T-helper 2 cell treated with Interferon-gamma antibody and Interleukin-4, amounts not matched to agents 100 ng/mL and 5 ng/mL, for 36 hours (primary cell): Measurements from ENCODE around the gene GALNT2. TPM values are rescaled to one million over a fixed set of nuclear protein-coding genes. Genes with fewer than 3 reads are reported as not detected.

Experiments used
- intact Hi-C: fragments of 100-400 bp; cut with micrococcal nuclease; formaldehyde crosslinking; loops from one replicate; pipeline ENCODE4 v1.15.1; 2023
- total RNA-seq: library from RNA; stranded (reverse); gene quantifications from 2 replicates; pipeline ENCODE4 v1.2.3, GENCODE V29; 2022

Gene GALNT2
- total RNA-seq, 1 donor from 2014 or later: 26.6 TPM

DNA sequence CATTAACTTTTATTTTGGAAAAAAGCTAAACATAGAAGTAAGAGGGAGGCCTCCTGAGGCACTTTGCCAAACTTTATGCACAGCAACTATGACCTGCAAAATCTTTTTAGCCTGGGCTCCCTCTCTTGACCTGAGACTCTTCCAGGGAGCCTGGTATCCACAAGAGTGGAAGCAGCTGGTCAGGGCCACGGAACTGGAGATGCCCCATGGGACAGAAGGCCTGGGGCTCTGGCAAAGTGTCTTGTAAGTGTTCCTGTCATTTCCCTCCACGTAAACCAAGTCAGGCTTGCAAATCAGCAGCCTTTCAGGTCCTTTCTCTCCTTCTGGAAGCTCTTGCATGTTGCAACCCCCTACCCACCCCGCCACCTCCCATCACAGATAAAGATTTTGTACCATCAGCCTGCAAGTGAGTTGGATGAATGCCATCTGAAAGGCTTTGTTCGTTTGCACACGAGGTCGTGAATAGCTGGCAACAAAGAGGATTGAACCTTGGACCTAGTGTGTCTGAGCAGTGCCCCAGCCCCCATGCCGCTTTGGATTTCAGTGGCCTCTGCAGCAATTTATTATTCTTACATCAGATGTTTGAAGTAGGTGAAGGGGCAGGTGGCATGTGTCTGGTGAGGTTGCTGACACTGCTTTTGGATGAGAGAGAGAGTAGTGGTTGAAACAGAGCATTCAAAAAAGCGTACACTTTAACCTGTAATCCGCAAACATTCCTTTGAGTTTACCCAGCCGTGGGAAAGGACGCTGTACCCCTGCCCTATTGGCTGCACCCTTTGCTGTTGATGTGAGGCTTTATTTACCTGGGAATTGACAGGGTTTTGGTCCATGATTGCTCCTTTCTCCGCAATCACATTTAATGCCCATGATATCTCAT lies 91.6 kb downstream of the GALNT2 start:
- intact Hi-C loops: no loop called here

DNA sequence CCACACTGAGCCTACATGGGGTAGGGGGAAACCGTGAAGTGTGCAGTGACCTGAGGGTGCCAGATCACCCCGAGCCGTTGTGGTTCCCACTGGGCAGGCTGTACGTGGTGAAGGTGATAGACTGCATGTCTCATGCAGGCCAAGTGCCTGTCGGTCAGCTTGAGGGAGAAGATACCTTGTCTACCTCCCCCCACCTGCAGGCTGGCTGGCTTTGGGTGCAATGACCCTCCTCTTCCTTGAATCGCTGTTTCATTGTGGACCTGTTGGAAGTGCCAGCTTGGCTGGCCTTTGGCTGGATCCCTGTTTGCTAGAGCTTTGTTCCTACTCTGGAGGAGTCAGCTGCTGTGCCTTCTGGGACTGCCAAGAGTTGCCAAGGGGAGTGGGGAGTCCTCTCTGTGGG lies 92.5 kb downstream of the GALNT2 start:
- intact Hi-C loops: no loop called here

DNA sequence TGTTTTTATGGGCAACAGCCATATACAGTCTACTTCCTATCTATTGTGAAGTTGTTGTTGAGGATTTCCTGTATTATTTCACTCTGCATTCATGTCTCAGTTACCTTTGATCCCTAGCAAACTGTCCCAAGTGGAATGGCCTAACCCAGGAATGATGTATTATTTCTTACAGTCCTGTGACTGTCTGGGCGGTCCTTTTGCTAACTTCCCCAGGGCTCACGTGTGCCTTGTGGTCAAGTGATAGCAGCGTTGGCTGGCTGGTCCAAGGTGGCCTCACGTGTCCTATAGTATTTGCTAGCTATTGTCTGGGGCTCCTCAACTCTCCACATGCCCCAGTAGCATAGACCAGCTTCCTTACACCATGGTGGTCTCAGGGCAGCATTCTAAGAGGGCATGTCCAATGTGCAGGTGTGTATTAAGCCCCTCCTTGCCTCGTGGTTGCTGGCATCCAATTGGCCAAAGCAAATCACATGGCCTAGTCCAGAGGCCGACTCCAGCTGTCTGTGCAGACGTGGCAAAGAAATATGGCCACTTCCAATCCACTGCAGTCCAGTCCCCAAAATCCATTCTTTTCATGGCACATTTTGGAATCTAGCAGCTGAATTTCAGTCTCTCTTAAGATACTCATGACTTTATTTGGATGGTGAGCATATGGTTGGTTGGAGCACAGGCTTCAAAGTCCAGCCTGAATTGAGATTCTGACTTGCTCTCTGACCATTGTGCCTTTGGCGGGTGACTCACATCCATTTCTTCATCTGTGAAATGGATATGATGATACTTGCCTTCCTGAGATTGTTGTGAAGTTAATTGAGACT lies 94.1 kb downstream of the GALNT2 start:
- intact Hi-C loops: no loop called here

DNA sequence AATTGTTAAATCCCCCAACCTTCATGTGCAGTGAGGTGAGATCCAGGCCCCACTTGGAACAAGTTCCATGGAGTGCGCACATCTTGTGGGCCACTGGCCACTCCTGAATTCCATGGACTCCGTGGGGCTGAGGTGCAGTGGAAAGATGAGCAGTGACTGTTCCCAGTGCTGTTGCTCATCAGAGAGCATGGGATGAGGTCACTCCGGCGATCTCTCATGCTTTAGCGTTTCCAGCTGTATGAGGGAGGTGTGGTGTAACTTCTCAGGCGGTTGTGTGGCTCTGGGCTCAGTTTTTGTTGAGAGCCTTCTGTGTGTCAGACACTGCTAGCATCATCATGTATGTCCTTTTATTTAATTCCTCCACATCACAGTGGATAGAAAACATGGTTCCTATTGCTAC lies 96.2 kb downstream of the GALNT2 start:
- intact Hi-C loops: no loop called here

DNA sequence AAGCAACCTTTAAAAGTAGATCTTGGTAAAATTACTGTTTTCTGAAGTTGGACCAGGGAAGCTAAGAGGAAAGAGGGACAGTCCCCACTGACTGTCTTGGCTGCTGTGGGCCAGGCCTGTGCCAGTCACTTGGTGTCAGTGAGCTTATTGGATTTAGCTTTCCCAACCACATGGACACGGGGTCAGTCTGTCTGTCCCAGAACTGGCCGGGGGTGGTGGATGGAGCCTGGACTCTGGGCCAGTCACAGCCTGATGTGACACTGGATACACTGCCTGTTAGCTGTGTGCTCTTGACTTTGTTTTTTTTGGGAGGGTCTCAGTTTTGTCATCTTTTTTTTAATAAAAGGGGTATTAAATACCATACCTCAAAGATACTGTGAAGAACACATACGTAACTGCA lies 96.7 kb downstream of the GALNT2 start:
- intact Hi-C loops: no loop called here

DNA sequence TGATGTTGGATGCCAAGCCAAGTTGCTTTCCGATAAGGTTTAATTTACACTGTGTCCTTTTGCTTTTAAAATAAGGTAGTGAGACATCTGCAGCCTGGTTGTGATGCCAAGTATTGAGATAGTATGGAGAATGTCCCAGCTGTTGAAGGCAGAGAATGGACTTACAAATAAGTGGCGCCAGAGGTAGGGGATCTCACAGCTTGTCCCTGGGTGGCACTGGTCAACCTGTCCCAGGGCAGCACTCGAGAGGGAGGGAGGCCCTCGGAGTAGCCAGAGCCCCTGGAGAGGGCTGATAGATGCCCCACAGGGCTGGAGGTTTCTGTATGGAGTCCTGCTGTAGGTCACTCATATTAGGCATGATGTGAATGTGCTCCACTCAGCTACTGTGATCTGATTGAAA lies 98.5 kb downstream of the GALNT2 start:
- intact Hi-C loops: loop anchor here (5.0 kb wide), 1 partner anchor 147 kb away; no protein-coding TSS in a partner anchor

DNA sequence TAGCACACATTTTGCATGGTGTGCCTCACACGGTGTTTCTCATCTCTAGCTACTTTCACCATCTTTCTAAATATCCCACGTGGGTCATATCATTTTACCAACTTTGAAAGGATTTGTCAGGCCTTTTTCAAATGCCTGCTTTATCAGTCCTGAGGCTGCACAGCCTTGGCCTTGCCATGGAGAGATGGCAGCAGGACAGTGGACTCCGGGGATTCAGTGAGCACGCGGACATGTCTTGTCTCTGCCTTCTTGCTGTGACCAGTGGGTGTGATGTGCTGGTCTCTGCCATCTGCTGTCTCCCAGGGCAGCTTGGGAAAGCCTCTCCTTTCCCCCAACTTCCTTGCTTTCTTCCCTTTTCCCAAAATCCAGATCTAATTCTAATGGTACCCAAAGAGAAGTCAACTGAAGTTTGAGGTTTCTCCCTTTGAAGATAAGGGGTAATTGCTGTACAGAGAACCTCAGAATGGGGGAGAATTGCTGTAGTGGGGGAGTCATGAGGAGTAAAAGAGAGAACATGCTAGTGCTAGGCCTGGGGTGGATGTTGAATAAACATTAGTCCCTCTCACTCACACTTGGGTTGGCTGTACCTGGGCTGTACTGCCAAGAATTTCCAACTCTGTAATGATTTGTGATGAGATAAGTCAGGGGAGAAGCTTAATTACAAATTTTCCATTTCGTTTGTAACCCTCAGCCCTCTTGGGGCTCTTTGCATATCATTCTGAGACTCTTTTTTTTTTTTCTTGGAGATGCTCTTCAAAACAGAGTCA lies 99.5 kb downstream of the GALNT2 start:
- intact Hi-C loops: loop anchor here (1.0 to 5.0 kb wide), 3 partner anchors 98 to 506 kb away; no protein-coding TSS in a partner anchor

DNA sequence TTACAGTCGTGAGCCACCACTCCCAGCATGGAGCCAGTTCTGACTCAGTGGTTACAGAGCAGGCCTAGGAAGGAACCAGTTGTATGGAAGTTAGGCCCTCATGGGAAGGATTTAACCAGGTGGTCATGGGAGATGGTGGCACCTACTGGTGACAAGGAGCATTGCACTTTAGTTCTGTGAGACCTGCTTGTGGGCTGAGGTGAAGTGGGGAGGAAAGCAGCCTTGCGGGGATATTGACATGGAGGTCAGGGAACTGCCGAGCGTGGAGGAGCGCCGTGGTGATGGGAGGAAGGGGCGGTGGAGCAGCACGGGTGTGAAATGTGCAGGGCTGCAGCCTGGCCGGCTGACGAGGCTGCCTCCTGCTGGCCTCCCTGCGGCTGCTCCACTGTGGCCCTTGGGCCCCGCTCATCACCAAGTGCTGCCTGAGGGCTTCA lies 100.4 kb downstream of the GALNT2 start:
- intact Hi-C loops: loop anchor here (1.0 to 5.0 kb wide), 3 partner anchors 99 to 507 kb away; no protein-coding TSS in a partner anchor

DNA sequence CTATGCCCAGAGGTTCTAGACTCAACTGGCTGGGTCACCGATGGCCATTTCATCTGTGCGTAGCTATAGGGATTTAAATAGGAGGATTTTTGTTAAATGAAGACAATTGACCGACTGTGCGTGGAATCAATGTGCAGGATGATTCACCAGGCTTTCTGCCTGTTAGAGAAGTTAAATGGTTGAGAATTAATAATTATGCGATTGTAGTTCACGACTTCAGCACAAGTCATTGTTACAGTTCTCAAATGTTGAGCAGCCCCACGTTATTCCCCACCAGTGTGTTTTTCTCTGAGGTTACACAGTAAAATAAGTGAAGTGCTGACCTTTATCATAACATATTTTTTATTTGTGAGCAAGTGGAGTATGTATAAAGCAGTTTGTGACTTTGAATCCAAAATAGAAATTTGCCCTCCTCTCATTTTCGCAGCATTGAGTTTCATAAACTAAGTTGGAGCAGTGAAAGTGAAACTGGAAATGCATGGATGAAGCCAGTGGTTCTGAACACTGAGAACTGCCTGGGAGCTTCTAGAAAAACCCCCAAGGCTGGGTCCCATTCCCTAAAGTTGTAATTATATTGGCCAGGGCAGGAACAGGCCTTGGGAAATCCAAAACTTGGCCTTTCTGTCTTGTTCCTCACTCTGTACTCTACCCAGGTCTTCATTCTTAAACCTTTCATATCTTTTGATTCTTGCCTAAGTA lies 102.6 kb downstream of the GALNT2 start:
- intact Hi-C loops: loop anchor here (5.0 kb wide), 1 partner anchor 143 kb away; no protein-coding TSS in a partner anchor

DNA sequence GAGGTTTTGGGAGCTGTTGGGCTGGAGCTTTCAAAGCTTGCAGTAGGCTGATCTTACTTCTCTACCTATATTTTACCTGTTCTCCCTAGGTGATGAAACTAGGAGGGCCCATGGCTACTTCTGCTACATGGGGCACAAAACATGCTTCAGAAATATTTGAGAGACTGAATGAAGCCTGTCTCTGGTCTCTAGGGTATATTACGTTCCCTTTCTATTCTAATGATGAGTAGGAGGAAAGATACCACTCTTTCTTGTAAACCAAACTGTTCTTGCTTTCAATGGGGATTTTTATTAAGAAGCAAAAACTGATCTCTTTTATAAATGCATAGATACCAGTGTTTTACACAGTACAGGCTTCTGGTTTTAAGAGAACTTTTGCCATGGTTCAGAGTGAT lies 103.1 kb downstream of the GALNT2 start:
- intact Hi-C loops: no loop called here

DNA sequence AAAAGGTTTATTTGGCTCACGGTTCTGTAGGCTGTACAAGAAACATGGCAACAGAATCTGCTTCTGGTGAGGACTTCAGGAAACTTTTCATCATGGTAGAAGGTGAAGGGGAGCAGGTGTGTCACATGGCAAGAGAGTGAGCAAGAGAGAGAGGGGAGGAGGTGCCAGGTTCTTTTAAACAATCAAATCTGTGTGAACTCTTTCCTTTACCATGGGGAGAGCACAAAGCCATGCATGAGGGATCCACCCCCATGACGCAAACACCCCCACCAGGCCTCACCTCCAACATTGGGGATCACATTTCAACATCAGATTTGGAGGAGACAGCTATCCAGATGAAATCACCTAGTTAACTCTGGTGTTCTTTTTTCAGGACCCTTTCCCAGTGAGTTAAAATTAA lies 103.6 kb downstream of the GALNT2 start:
- intact Hi-C loops: no loop called here

DNA sequence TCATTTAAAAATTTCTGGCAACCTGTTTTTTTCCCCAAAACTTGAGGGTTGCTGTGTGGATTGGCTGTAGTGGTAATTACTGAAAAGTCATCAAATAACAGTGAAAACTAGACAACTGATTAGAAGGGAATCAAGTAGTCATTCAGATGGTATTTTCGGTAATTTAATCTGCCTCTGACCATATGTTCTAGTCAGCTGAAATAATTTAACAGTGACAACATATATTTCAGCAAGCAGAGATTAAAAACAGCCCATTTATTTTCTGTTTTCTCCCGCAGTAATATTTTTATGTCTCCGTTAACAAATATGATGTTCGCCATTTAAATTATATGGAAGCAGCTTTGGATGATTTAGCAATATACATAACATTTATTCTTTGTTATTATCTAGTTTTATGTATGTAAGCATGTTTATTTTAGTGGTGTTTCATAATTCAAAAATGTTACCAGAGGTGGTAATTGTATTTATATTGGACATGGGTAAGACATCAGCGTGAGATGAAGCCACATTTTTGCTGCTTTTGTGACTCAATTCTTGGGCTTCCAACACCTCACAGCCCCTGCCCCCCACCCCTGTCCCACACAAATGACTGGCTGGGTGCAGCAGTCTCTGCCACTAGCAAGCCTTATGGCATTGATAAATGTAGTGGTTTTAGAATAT lies 104.4 kb downstream of the GALNT2 start:
- intact Hi-C loops: no loop called here

DNA sequence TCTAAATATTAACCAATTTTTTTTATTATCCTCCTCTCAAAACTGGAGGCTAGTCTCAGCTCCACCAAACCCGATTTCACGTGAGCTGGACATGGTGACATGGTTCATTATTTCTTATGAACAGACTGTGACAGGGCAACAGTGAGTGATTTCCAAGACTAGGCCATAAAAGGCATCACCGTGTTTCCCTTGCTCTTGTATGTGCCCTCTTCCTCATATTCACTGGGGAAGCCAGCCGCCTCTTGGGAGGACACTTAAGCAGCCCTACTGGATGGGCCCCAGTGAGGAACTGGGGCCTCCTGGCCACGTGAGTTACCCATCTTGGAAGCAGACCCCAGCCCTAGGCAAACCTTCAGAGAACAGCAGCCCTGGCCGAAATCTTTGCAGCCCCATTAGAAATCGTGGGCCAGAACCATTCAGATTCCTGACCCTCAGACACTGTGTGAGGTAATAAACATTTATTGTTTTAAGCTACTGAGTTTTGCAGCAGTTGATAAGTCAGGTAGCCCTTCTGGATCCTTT lies 105.0 kb downstream of the GALNT2 start:
- intact Hi-C loops: no loop called here

DNA sequence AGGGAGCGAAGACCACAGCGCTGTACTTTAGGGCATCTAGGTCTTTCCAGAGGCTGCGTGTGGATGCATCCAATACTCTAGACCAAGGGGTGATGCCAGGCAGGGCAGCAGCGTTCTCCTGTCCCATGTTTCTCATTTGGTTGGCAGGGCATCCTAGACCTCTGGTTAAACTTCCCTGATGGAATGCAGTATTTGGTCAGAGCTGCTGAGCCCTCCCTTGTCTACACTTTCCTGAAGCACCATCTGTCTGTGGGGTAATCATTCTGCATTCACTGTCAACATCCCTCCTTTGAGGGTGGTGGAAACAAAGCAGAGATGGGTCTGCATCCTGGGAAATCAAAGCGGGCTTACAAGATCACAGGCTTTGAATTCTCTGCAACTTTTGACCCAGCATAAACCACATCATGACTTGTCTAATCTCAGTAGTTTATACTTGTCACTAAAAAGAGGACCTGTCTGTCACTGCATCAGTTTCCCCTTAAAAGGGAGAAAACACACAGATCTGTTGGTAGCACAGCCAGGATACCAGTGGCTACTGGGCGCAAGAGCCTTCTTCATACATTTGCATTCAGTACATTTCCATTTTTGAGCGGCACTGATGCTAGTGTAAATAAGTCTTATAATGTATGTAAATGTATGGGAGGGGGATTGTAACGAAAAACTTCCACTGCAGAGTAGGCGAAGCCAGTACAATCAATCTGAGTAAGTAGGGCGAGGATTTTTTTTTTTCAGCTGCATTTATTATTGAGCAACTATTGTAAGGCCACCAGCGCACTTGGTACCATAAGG lies 106.3 kb downstream of the GALNT2 start:
- intact Hi-C loops: no loop called here

DNA sequence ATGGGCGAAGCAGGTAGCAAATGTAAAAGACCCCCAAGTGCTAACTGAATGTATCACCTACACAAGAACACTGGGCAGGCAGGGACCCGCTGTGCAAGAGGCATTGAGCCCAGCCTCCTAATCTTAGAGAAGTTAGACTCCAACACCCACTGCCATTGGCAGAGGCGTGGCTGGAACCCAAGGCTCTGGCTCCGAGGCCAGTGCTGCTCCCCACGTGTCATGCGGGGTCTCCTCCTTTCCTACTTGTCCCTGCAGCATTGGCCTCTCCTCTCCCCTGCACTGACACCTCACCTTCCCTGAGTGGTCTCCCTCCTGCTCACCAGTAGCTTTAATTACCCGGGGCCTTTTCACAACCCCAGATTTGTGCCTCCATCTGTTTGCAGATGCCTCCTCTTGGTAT lies 107.0 kb downstream of the GALNT2 start:
- intact Hi-C loops: no loop called here

DNA sequence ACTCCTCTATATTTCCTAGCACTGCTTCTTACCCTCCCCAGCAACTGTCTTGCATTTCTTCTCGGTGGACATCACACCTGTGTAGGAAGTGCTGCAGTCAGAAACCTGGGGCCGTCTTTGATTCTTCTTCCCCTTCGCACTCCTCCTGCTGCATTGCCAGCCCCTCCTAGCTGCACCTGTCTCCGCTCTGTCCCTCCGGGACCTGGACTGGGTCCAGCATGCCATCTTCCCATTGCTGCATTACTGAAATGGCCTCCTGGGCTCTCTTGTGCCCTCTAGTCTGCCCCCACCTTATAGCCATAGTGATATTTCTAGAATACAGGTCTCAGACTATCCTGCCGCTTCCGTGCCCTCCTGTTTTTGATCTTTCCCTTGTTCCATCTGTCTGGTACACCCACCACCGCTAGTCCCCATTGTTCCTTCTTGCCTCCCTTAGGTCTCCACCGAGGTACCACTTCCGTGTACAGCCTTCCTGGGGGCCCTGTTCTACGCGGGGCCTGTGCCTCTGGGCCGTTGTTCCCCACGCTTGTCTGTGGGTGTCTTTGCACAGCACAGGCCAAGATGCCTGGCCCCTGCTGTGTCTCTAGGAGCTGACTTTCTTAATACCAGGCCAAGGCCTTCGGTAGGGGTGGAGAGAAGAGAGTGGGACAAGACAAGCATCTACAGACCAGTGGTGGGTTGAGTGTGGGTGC lies 107.6 kb downstream of the GALNT2 start:
- intact Hi-C loops: no loop called here

DNA sequence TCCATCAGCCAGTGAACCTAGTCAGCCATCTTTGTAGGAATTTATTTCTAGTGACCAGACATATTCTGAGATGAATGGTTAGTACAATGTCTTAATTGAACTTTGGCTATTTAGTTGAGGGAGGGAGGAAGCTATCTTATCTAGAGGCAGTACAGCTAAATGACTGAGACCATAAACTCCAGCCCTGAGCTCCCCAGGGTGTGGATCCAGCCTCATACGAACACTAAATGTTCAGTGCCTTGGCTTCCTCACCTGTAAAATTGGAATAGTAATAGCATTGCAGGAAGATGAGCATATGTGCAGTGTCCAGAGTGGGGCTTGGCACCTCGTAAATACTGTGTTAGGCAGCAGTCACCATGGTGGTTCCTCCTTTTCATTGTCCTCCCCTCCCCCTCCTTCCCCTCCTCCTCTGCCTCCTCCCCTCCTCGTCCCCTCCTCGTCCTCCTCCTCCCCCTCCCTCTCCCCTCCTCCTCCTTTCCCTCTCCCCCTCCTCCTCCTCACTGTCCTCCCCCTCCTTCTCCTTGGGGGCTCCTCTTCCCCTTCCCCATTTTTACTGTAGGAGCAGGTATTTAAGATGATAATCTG lies 108.2 kb downstream of the GALNT2 start:
- intact Hi-C loops: no loop called here

DNA sequence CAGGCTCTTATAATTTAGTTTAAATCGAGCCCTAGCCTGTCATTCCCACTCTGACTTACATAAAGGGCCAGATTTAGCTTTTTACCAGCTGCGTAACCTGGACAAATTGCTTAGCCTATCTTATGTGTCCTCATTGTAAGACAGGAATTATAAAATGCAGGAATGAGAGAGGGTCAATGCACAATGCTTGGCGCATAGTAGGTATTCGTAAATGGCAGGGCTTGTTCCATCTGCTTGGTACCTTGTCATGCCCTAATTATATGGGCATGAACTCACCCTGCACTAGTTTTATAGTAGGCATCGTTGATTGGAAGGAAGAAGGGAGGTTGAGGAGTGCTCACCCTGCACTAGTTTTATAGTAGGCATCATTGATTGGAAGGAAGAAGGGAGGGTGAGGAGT lies 108.8 kb downstream of the GALNT2 start:
- intact Hi-C loops: no loop called here
